ENCODE measurements around the gene PLD4.

GRCh38 chr14:104935026-104935650 is 10.5 kb downstream of the PLD4 start:
- no peak for TF ChIP-seq CTCF (IDR thresholded peaks at IDR 0.05; ENCODE audit: insufficient read depth, low read length, poor library complexity, severe bottlenecking)
- TF ChIP-seq EZH2phosphoT487 (conservative IDR thresholded peaks at IDR 0.05; ENCODE audit: low read length): no peak
